Caco-2 (cell line): ENCODE data around the gene MACROD1. TPM values are rescaled to one million over a fixed set of nuclear protein-coding genes. Genes with fewer than 3 reads are reported as not detected.
A peak's percentile ranks its signal among the peaks of the same experiment; 100 is the strongest.

Experiments used
- BruUV-seq: library from RNA; stranded (reverse); fragments of 400-500 nt; replicated peaks from 2 replicates; lab custom pipeline; 2021; lab: Mats Ljungman, UMichigan
- CTCF ChIA-PET: fragments of 300-600 bp; sonication (Branson Sonifier 250); formaldehyde crosslinking; loops from one replicate; lab custom pipeline; 2022; ENCODE audit warnings: antibody characterized with exemption; lab: Charles Lee
- POLR2A ChIA-PET: fragments of 300-600 bp; sonication (Branson Sonifier 250); formaldehyde crosslinking; loops from one replicate; lab custom pipeline; 2022; ENCODE audit warnings: antibody characterized with exemption; lab: Charles Lee
- DNase-seq, 2 experiments: peaks; one replicate each; pipeline versions ENCODE4 v3.0.0 to v3.0.0-alpha.2; 2020 to 2022
- H3K27me3 ChIP-seq: replicated peaks from 2 replicates; pipeline ENCODE4 v1.6.0; 2011; ENCODE audit warnings: low read length; ENCODE audit not compliant: control insufficient read depth, insufficient read depth
- H3K36me3 ChIP-seq: 2 replicates; pipeline ENCODE4 v1.5.1; 2011; ENCODE audit warnings: low read length; ENCODE audit not compliant: control insufficient read depth, insufficient read depth
- H3K4me1 ChIP-seq: fragments of 250-450 bp; sonication (Bioruptor Pico); 2 replicates; pipeline ENCODE4 v1.5.1; 2020; ENCODE audit warnings: mild to moderate bottlenecking
- H3K4me3 ChIP-seq: 2 replicates; pipeline ENCODE4 v1.5.1; 2011; ENCODE audit warnings: low read depth, mild to moderate bottlenecking, control low read depth, low read length
- H3K9me3 ChIP-seq: fragments of 250-450 bp; sonication (Bioruptor Pico); 2 replicates; pipeline ENCODE4 v1.5.1; 2020; ENCODE audit warnings: mild to moderate bottlenecking, moderate library complexity
- H3K27ac Mint-ChIP-seq: one replicate; pipeline ENCODE4 v1.8.0; 2022; ENCODE audit warnings: mixed read lengths; ENCODE audit not compliant: unreplicated experiment
- H3K27me3 Mint-ChIP-seq: one replicate; pipeline ENCODE4 v1.8.0; 2022; ENCODE audit warnings: mixed read lengths; ENCODE audit not compliant: insufficient read depth, unreplicated experiment
- H3K36me3 Mint-ChIP-seq: one replicate; pipeline ENCODE4 v1.8.0; 2022; ENCODE audit warnings: mild to moderate bottlenecking, mixed read lengths; ENCODE audit not compliant: insufficient read depth, unreplicated experiment
- H3K4me1 Mint-ChIP-seq: one replicate; pipeline ENCODE4 v1.8.0; 2022; ENCODE audit warnings: low read depth, mixed read lengths; ENCODE audit not compliant: unreplicated experiment
- H3K4me3 Mint-ChIP-seq: one replicate; pipeline ENCODE4 v1.8.0; 2022; ENCODE audit warnings: mild to moderate bottlenecking, moderate library complexity, mixed read lengths; ENCODE audit not compliant: unreplicated experiment
- H3K9me3 Mint-ChIP-seq: one replicate; pipeline ENCODE4 v1.8.0; 2022; ENCODE audit warnings: mixed read lengths; ENCODE audit not compliant: unreplicated experiment
- intact Hi-C: fragments of 100-400 bp; cut with micrococcal nuclease; formaldehyde crosslinking; loops from one replicate; pipeline ENCODE4 v1.10.0; 2022; ENCODE audit not compliant: unreplicated experiment
- total RNA-seq: library from RNA; stranded (reverse); gene quantifications from 2 replicates; pipeline ENCODE4 v1.2.3, GENCODE V29; 2022
- TF ChIP-seq, protein P1 (sequence below), 2 experiments: fragments of 200-600 bp in 1 of 2; IDR thresholded peaks; 1 replicate in 1 of 2; 2 replicates in 1 of 2; pipeline versions ENCODE4 v1.5.1 to v1.8.0; 2011 to 2022; ENCODE audit warnings: antibody characterized with exemption in 1 of 2, control low read depth in 1 of 2, inconsistent platforms in 1 of 2, low read depth in 1 of 2, low read length in 1 of 2, mild to moderate bottlenecking in 1 of 2, moderate library complexity in 1 of 2; ENCODE audit not compliant: insufficient read depth in 1 of 2, severe bottlenecking in 1 of 2, unreplicated experiment in 1 of 2

Gene MACROD1
- total RNA-seq, 1 experiment from 2014 or later = 29.6 TPM

DNA sequence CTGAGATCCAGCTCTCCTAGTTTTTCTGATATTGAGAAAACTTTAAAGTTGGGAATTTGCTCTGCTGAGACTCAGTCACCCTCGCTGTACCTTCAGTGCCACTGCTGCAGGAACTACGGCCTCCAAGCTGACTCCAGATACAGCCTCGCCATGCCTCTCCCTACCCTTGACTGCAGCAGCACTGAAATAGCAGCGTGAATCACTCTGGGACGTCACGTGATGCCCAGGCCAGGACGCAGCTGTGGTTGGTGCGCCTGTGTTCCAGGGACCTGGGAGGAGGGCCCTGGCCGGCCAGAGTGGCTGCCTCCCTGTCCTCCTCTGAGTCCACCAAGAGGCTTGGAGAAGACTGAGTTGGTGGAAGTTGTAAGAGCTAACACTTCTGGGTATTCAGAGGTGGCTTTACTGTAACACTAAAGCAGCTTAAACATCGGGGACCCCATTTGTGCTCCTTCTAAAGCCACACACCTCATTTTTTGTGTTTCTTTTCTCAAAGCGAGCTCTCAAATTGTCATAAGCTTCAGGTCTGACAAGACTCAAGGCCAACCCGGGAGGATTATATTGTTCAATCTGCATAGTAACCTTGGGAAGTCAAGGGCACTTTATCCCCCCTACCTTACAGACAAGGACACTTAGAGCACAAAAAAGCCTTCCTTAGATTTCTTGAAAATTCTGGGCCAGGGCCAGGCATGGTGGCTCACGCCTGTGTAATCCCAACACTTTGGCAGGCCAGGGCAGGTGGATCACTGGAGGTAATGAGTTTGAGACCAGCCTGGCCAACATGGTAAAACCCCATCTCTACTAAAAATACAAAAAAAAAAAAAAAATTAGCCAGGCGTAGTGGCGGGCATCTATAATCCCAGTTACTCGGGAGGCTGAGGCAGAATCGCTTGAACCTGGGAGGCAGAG is 15.8 kb upstream of the MACROD1 start:
- CTCF ChIA-PET = interaction anchor here (0.9 kb wide), 1 partner anchor 25 kb away, joined by 3 read pairs; the partner anchor contains the start of gene FERMT3

DNA sequence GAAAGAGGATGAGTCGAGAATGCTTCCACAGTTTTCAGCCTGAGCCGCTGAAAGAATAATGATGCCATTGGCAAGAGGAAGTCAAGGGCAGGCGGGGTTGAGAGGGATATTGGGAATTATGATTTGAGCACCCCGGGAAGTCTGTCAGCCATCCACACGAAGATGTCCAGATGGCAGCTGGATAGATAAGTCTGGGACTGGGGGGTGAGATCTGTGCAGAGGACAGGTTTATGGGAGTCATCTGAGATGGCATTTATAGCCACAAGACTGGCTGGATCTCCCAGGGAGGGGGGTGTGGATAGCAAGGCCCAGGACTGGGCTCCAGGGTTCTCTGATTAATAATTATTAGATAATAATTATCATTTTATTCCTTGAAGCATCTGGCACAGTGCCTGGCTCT is 15.0 kb upstream of the MACROD1 start:
- H3K4me1 ChIP-seq = peaks cover 13% of the 10 kb centered on the region
- TF ChIP-seq, protein P1, sequence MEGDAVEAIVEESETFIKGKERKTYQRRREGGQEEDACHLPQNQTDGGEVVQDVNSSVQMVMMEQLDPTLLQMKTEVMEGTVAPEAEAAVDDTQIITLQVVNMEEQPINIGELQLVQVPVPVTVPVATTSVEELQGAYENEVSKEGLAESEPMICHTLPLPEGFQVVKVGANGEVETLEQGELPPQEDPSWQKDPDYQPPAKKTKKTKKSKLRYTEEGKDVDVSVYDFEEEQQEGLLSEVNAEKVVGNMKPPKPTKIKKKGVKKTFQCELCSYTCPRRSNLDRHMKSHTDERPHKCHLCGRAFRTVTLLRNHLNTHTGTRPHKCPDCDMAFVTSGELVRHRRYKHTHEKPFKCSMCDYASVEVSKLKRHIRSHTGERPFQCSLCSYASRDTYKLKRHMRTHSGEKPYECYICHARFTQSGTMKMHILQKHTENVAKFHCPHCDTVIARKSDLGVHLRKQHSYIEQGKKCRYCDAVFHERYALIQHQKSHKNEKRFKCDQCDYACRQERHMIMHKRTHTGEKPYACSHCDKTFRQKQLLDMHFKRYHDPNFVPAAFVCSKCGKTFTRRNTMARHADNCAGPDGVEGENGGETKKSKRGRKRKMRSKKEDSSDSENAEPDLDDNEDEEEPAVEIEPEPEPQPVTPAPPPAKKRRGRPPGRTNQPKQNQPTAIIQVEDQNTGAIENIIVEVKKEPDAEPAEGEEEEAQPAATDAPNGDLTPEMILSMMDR (IDR thresholded peaks at IDR 0.05; ENCODE audit: insufficient read depth in 1 of 2, low read depth in 1 of 2, low read length in 1 of 2, severe bottlenecking in 1 of 2, unreplicated experiment in 1 of 2) = no peak
- no TSS peak for BruUV-seq
- no peak for DNase-seq
- CTCF ChIA-PET = no interaction called here
- no peak overlapping the region for H3K4me3 ChIP-seq
- no peaks in the 10 kb centered on the region for H3K27me3 Mint-ChIP-seq
- peaks cover 12% of the 10 kb centered on the region for H3K4me1 Mint-ChIP-seq
- H3K9me3 ChIP-seq = no peaks in the 10 kb centered on the region
- intact Hi-C loops = no loop called here
- H3K36me3 Mint-ChIP-seq = peaks cover 35% of the 10 kb centered on the region
- H3K36me3 ChIP-seq = no peaks in the 10 kb centered on the region
- no peak overlapping the region for H3K4me3 Mint-ChIP-seq
- H3K9me3 Mint-ChIP-seq = no peaks in the 10 kb centered on the region
- peak overlapping the region; percentile 50 for H3K27ac Mint-ChIP-seq
- POLR2A ChIA-PET = interaction anchor here (0.6 kb wide), 1 partner anchor 11 kb away, joined by 3 read pairs; no protein-coding TSS in a partner anchor
- H3K27me3 ChIP-seq = no peaks in the 10 kb centered on the region

More for the DNA sequence above, 15.8 kb upstream of the MACROD1 start:
- TF ChIP-seq, protein P1 (IDR thresholded peaks at IDR 0.05; ENCODE audit: insufficient read depth in 1 of 2, low read depth in 1 of 2, low read length in 1 of 2, severe bottlenecking in 1 of 2, unreplicated experiment in 1 of 2) = no peak
- H3K27ac Mint-ChIP-seq = peak overlapping the region; percentile 50
- H3K4me1 Mint-ChIP-seq = peaks cover 12% of the 10 kb centered on the region
- intact Hi-C loops = no loop called here
- H3K27me3 ChIP-seq = no peaks in the 10 kb centered on the region
- H3K4me1 ChIP-seq = peaks cover 13% of the 10 kb centered on the region
- H3K36me3 Mint-ChIP-seq = peaks cover 39% of the 10 kb centered on the region
- POLR2A ChIA-PET = interaction anchor here (0.6 kb wide), 2 partner anchors 11 to 59 kb away, joined by 3 read pairs; partner anchors contain the start of gene FKBP2
- H3K27me3 Mint-ChIP-seq = no peaks in the 10 kb centered on the region
- no TSS peak for BruUV-seq
- no peaks in the 10 kb centered on the region for H3K36me3 ChIP-seq
- H3K9me3 Mint-ChIP-seq = no peaks in the 10 kb centered on the region
- peak; percentile 68 to 82 for DNase-seq
- no peaks in the 10 kb centered on the region for H3K9me3 ChIP-seq
- peak overlapping the region; percentile 40 for H3K4me3 Mint-ChIP-seq
- H3K4me3 ChIP-seq = no peak overlapping the region

DNA sequence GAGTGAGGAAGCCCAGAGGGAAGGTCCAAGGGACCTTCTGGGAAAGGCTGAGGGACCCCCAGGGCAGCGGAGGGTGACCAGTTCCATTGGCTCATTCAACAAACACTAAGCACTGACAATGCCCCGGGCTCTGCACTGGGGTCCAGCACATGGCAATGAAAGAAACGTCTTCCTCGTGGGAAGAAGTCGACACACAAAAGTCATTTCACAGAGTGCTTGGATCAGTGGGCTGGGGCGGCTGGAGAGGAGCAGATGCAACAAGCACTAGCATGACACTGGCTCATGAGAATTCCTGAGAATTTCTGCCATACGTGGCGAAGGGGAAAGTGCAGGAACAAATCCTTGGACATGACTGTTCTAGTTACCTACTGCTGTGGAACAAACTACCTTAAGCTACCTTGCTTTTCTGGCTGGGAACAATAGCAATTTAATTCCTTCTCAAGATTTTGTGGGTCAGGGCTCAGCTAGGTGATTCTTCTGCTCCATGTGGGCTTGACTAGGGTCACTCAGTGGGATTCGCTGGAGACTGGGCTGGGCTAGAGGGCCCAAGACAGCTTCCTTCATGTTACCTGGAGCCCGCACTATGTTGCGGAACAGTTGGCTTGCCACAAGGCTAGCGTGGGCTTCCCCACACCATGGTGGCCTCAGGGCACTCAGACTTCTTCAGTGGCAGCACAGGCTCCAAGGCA is 13.2 kb upstream of the MACROD1 start:
- Mint-ChIP-seq H3K4me1 (peaks cover 12% of the 10 kb centered on the region), H3K36me3 (peaks cover 22% of the 10 kb centered on the region), H3K4me3 (no peak overlapping the region), H3K27ac (no peak overlapping the region), H3K9me3 (peaks cover 6% of the 10 kb centered on the region), H3K27me3 (no peaks in the 10 kb centered on the region)
- DNase-seq = no peak
- ChIA-PET POLR2A (no interaction called here), CTCF (no interaction called here)
- no peaks in the 10 kb centered on the region for H3K36me3 ChIP-seq
- H3K9me3 ChIP-seq = peaks cover 3% of the 10 kb centered on the region; the same call in 1 of the 2 replicates
- BruUV-seq = no TSS peak
- H3K4me3 ChIP-seq = no peak overlapping the region
- intact Hi-C loops = no loop called here
- TF ChIP-seq, protein P1 (IDR thresholded peaks at IDR 0.05; ENCODE audit: insufficient read depth in 1 of 2, low read depth in 1 of 2, low read length in 1 of 2, severe bottlenecking in 1 of 2, unreplicated experiment in 1 of 2) = no peak
- peaks cover 13% of the 10 kb centered on the region for H3K4me1 ChIP-seq
- no peaks in the 10 kb centered on the region for H3K27me3 ChIP-seq
